ENCODE data around the gene KCNT1. TPM values are rescaled to one million over a fixed set of nuclear protein-coding genes. Genes with fewer than 3 reads are reported as not detected.

Gene KCNT1
- total RNA-seq, 4 donors from 2014 or later = 0.21 TPM; not detected in 3

DNA sequence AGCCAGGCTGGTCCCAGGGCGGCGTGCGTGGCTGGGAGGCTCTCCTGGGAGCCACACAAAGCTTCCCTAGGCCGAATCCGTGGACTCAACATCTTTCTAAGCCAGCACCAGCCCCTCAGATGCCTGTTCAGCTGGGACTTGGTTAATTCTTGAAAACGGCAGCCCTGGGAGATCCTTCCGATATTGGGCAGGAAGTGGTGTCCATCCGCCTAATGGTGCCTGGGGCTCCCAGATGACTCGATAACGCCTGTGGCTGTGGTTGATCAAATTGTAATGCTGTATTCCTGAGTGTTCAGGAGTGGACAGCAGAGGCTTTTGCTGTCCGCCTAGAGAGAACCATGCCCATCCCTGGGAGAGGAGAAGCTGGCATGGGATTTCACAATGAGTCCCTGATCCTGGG, 14.1 kb downstream of the KCNT1 start:
- Histone ChIP-seq H3K36me3 (no peaks in the 10 kb centered on the region), H3K27me3 (peaks cover 3% of the 10 kb centered on the region), H3K9me3 (no peaks in the 10 kb centered on the region), H3K4me1 (no peaks in the 10 kb centered on the region), H3K27ac (no peak overlapping the region), H3K4me3 (replicated peaks in 1 of 3) (no peak overlapping the region)
- no peak for DNase-seq
- intact Hi-C loops (cut with DNase I) = no loop called here
- 76 to 91% methylated on average over 11 of the region's 11 CpGs for WGBS, 2 donors
- TF ChIP-seq POLR2A (IDR thresholded peaks at IDR 0.05) = no peak
- TF ChIP-seq, protein P1, sequence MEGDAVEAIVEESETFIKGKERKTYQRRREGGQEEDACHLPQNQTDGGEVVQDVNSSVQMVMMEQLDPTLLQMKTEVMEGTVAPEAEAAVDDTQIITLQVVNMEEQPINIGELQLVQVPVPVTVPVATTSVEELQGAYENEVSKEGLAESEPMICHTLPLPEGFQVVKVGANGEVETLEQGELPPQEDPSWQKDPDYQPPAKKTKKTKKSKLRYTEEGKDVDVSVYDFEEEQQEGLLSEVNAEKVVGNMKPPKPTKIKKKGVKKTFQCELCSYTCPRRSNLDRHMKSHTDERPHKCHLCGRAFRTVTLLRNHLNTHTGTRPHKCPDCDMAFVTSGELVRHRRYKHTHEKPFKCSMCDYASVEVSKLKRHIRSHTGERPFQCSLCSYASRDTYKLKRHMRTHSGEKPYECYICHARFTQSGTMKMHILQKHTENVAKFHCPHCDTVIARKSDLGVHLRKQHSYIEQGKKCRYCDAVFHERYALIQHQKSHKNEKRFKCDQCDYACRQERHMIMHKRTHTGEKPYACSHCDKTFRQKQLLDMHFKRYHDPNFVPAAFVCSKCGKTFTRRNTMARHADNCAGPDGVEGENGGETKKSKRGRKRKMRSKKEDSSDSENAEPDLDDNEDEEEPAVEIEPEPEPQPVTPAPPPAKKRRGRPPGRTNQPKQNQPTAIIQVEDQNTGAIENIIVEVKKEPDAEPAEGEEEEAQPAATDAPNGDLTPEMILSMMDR (IDR thresholded peaks at IDR 0.05) = no peak

DNA sequence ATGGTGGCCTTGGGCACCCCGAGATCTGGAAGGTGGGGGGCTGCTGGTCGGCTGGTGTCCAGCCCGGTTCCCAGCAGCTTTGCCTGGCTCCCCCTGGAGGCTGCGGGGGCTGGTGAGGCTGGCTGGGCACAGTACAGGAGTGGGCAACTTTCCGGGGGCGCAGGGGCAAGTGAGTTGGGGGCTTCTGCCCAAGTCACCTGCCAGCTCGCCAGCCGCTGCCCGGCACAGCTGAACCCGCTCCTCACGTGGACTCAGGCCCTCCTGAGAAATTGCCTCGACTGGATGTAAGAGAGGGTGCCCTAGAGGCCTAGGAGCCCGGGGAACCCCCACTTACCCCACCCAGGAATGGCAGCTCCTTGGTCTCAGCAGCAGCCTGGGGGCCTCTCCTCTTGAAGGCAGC, 15.4 kb downstream of the KCNT1 start:
- Histone ChIP-seq H3K27ac (no peak overlapping the region), H3K4me3 (replicated peaks in 1 of 3) (no peak overlapping the region), H3K36me3 (no peaks in the 10 kb centered on the region), H3K9me3 (no peaks in the 10 kb centered on the region), H3K4me1 (no peaks in the 10 kb centered on the region), H3K27me3 (peaks cover 3% of the 10 kb centered on the region)
- intact Hi-C loops (cut with DNase I) = no loop called here
- 73 to 100% methylated on average over 1 to 3 of the region's 13 CpGs for WGBS, 2 donors
- DNase-seq = no peak
- TF ChIP-seq POLR2A (IDR thresholded peaks at IDR 0.05) = no peak
- TF ChIP-seq, protein P1 (IDR thresholded peaks at IDR 0.05) = no peak

DNA sequence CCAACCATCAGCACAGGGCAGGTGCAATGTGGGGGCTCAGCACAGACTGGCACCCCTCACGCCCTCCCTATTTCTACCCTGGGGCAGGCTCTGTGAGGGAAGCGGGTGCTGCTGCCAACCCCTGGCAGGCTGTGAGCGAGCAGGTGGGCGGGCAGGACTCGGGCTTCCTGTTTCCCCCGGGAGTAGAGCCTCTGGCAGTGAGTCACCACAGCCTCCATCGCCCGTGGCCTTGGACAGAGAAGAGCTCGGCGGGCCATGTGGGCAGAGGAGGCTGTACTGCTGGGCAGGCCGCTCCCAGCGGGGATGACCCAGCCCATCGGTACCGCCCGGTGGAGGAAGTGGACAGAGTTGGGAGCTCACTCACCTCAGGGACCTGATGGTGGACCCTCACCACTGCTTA, 16.6 kb downstream of the KCNT1 start:
- no peaks in the 10 kb centered on the region for H3K9me3 ChIP-seq
- DNase-seq = no peak
- 76 to 81% methylated on average over 3 to 8 of the region's 15 CpGs for WGBS, 2 donors
- no peak overlapping the region for H3K4me3 ChIP-seq (replicated peaks in 1 of 3)
- no peak for TF ChIP-seq POLR2A (IDR thresholded peaks at IDR 0.05)
- TF ChIP-seq, protein P1 (IDR thresholded peaks at IDR 0.05) = no peak
- H3K27ac ChIP-seq = no peak overlapping the region
- intact Hi-C loops (cut with DNase I) = no loop called here
- peaks cover 3% of the 10 kb centered on the region for H3K27me3 ChIP-seq
- no peaks in the 10 kb centered on the region for H3K4me1 ChIP-seq
- no peaks in the 10 kb centered on the region for H3K36me3 ChIP-seq

DNA sequence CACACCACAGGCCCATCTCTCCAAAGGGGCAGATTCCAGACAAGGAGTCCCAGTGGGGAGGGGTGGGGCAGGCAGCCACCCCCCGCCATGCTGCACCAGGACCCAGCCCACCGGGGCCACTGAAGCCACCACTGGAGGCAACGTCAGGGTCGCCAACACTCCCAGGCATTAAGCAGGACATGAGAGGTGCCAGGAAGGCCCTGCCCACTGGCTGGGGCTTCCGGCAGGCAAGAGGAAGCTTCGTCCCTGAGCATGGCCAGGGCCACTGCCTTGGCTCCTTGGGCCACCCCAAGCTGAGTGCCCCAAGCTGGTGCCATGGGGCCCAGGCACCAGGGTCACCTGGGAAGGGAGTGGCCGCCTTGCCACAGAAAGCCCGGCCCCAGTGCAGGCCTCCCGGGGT, 17.5 kb downstream of the KCNT1 start:
- Histone ChIP-seq H3K4me1 (no peaks in the 10 kb centered on the region), H3K27me3 (peaks cover 3% of the 10 kb centered on the region), H3K36me3 (no peaks in the 10 kb centered on the region), H3K27ac (no peak overlapping the region), H3K9me3 (no peaks in the 10 kb centered on the region), H3K4me3 (replicated peaks in 1 of 3) (no peak overlapping the region)
- intact Hi-C loops (cut with DNase I) = no loop called here
- no peak for TF ChIP-seq POLR2A (IDR thresholded peaks at IDR 0.05)
- TF ChIP-seq, protein P1 (IDR thresholded peaks at IDR 0.05) = no peak
- 65% methylated on average over 4 of the region's 9 CpGs; no CpG with 5 or more reads in 1 of the 2 donors for WGBS, 2 donors
- no peak for DNase-seq

DNA sequence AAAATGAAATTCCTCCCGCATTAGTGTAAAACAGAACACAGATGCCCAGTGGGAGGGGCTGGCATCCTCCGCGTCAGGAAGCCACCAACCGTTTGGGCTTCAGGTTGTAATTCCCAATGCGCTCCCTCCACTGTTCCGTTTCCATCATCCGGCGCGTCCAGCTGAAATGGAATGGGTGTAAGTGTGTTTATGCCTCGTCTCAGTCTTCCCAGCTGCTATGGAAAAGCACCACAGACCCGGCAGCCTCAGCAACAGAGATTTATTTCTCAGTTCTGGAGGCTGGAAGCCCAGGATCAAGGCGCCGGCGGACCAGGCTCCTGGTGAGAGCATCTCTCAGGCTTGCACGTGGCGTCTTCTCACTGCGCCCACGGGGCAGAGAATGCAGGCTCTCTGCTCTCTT, 20.4 kb downstream of the KCNT1 start:
- DNase-seq = no peak
- H3K9me3 ChIP-seq = no peaks in the 10 kb centered on the region
- TF ChIP-seq POLR2A (IDR thresholded peaks at IDR 0.05) = no peak
- TF ChIP-seq, protein P1 (IDR thresholded peaks at IDR 0.05) = no peak
- H3K27me3 ChIP-seq = no peaks in the 10 kb centered on the region
- no peak overlapping the region for H3K4me3 ChIP-seq (replicated peaks in 1 of 3)
- H3K36me3 ChIP-seq = no peaks in the 10 kb centered on the region
- H3K27ac ChIP-seq = no peak overlapping the region
- intact Hi-C loops (cut with DNase I) = no loop called here
- 71 to 74% methylated on average over 17 to 18 of the region's 18 CpGs for WGBS, 2 donors
- no peaks in the 10 kb centered on the region for H3K4me1 ChIP-seq

All from thyroid gland (tissue), 4 donors.